Measurements from ENCODE around the gene DYRK4.

Gene DYRK4

GRCh38 chr12:4566474-4566873, 4.5 kb downstream of the DYRK4 start:
- no peak for DNase-seq

GRCh38 chr12:4567073-4567881, 5.3 kb downstream of the DYRK4 start:
- DNase-seq: no peak

- DNase-seq: no peak
These were observed 7.3 kb downstream of the DYRK4 start for GRCh38 chr12:4569261-4569660.

GRCh38 chr12:4572680-4573079, 10.7 kb downstream of the DYRK4 start:
- DNase-seq: no peak

GRCh38 chr12:4579305-4580102, 17.5 kb downstream of the DYRK4 start:
- no peak for DNase-seq

- no peak for DNase-seq
These were observed 18.3 kb downstream of the DYRK4 start for GRCh38 chr12:4580281-4580688.

- no peak for DNase-seq
These were observed 22.3 kb downstream of the DYRK4 start for GRCh38 chr12:4584281-4584680.

- DNase-seq: no peak
These were observed 22.9 kb downstream of the DYRK4 start for GRCh38 chr12:4584896-4585295.

GRCh38 chr12:4586500-4586899, 24.5 kb downstream of the DYRK4 start:
- DNase-seq: no peak

GRCh38 chr12:4587108-4587507, 25.1 kb downstream of the DYRK4 start:
- no peak for DNase-seq

GRCh38 chr12:4588916-4589315, 26.9 kb downstream of the DYRK4 start:
- no peak for DNase-seq

- no peak for DNase-seq
These were observed 27.9 kb downstream of the DYRK4 start for GRCh38 chr12:4589941-4590340.

GRCh38 chr12:4591180-4591687, 29.2 kb downstream of the DYRK4 start:
- no peak for DNase-seq

GRCh38 chr12:4595881-4596280, 33.9 kb downstream of the DYRK4 start:
- DNase-seq: no peak

GRCh38 chr12:4603421-4603820, 41.4 kb downstream of the DYRK4 start:
- no peak for DNase-seq

- no peak for DNase-seq
These were observed 41.9 kb downstream of the DYRK4 start for GRCh38 chr12:4603946-4604345.

GRCh38 chr12:4604684-4605193, 42.7 kb downstream of the DYRK4 start:
- DNase-seq: peak; percentile 90

GRCh38 chr12:4607056-4607455, 45.0 kb downstream of the DYRK4 start:
- no peak for DNase-seq

GRCh38 chr12:4609071-4609470, 47.1 kb downstream of the DYRK4 start:
- DNase-seq: no peak

- no peak for DNase-seq
These were observed 48.5 kb downstream of the DYRK4 start for GRCh38 chr12:4610481-4610880.

- DNase-seq: no peak
These were observed 53.7 kb downstream of the DYRK4 start for GRCh38 chr12:4615667-4616066.

GRCh38 chr12:4621511-4621910, 59.5 kb downstream of the DYRK4 start:
- DNase-seq: no peak

- no peak for DNase-seq
These were observed 64.5 kb downstream of the DYRK4 start for GRCh38 chr12:4626543-4626942.

- no peak for DNase-seq
These were observed 66.4 kb downstream of the DYRK4 start for GRCh38 chr12:4628406-4628805.
